ENCODE data around the gene TENM3.

TENM3 gene

DNA sequence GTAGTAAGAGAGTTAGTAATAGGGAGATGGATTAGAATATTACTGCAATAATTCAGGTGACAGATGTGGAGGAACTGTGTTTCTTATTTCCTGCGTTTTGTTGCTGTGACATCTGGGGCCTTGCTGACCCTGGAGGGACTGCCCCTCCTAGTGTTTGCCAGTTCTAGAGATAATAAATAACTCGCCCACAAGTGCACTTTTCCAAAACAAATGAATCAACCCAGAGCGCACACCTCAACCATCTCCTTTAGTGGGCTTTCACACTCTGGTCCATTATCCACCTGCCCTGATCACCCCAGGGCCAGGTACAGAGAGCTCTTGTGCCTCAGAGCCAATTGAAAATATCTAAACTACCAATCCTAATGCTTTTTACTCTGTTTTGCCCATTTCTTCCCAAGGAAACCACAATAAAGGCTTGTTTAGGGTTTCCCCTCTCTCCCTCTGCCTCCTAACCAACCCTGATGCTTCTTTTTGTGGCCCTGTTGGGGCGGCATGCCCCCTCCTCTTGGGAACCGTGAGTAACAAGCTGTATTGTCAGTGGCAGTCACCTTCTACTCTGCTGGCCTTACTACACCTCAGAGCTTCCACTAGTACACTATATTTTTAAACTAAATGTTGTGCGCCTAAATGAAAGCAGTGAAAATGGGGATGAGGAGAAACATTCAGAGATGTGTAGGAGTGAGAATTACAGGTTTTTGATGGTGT lies 270.5 kb downstream of the TENM3 start:
- TF ChIP-seq, protein P1, sequence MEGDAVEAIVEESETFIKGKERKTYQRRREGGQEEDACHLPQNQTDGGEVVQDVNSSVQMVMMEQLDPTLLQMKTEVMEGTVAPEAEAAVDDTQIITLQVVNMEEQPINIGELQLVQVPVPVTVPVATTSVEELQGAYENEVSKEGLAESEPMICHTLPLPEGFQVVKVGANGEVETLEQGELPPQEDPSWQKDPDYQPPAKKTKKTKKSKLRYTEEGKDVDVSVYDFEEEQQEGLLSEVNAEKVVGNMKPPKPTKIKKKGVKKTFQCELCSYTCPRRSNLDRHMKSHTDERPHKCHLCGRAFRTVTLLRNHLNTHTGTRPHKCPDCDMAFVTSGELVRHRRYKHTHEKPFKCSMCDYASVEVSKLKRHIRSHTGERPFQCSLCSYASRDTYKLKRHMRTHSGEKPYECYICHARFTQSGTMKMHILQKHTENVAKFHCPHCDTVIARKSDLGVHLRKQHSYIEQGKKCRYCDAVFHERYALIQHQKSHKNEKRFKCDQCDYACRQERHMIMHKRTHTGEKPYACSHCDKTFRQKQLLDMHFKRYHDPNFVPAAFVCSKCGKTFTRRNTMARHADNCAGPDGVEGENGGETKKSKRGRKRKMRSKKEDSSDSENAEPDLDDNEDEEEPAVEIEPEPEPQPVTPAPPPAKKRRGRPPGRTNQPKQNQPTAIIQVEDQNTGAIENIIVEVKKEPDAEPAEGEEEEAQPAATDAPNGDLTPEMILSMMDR (conservative IDR thresholded peaks at IDR 0.05; ENCODE audit: control insufficient read depth, insufficient read depth, low read depth, low read length), result no peak
- no peak overlapping the region for H3K4me3 ChIP-seq (ENCODE audit: control insufficient read depth, low read depth, low read length)
- DNase-seq (ENCODE audit: low read depth), result no peak

DNA sequence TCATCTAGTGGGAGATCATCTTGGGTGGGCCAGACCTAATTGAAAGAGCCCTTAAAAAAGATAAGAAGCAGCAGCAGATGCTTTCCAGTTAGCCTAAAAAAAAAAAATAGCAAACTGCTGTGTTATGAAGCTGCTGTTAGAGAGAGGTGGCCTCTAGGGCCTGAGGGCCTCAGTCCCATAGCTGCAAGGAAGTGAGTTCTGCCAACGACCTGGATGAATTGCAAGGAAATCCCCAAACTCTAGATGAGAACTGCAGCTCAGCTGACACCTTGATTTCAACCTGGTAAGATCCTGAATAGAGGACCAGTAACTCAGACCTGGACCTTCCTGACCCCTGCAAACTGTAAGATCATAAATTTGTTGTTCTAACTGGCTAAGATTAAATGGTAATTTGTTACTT lies 275.2 kb downstream of the TENM3 start:
- no peak for DNase-seq (ENCODE audit: low read depth)
- TF ChIP-seq, protein P1 (conservative IDR thresholded peaks at IDR 0.05; ENCODE audit: control insufficient read depth, insufficient read depth, low read depth, low read length), result no peak
- H3K4me3 ChIP-seq (ENCODE audit: control insufficient read depth, low read depth, low read length), result no peak overlapping the region

DNA sequence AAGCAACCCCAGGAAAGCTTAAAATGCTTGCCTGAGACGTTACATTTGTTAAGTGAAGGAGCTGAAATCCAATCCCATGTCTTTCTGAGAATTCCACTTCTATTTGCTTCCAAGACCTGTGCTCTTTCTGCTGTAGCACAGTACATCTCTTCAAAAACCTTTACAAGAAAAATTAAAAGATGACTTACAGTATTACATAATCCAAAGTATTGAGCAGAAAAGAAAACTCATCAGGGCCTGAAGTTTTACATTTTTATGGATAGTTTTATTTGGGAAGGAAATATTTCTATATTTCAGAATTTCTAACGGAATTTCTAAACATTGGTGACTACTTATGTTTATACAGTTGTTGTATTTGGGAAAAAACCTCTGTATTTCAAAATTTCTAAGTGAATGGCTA lies 276.3 kb downstream of the TENM3 start:
- no peak for DNase-seq (ENCODE audit: low read depth)
- TF ChIP-seq, protein P1 (conservative IDR thresholded peaks at IDR 0.05; ENCODE audit: control insufficient read depth, insufficient read depth, low read depth, low read length), result no peak
- H3K4me3 ChIP-seq (ENCODE audit: control insufficient read depth, low read depth, low read length), result no peak overlapping the region

DNA sequence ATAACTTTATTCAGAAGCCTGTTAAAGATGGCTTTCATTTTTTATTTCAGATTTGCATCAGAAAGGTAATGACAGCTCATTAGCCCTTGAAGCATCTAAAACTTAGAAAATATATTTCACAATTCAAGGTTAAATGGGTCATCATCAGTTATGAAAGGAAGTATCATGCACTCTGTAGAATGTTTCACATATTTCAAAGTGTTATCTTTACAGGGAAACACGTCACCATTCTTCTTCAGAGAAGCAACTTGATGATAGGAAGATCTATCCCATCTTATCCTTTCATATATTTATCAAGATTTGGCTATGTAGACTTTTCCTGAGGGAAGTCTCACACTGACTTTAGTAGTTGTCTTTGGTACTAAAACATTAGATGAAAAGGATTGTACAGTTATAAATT lies 277.8 kb downstream of the TENM3 start:
- no peak for DNase-seq (ENCODE audit: low read depth)
- TF ChIP-seq, protein P1 (conservative IDR thresholded peaks at IDR 0.05; ENCODE audit: control insufficient read depth, insufficient read depth, low read depth, low read length), result no peak

DNA sequence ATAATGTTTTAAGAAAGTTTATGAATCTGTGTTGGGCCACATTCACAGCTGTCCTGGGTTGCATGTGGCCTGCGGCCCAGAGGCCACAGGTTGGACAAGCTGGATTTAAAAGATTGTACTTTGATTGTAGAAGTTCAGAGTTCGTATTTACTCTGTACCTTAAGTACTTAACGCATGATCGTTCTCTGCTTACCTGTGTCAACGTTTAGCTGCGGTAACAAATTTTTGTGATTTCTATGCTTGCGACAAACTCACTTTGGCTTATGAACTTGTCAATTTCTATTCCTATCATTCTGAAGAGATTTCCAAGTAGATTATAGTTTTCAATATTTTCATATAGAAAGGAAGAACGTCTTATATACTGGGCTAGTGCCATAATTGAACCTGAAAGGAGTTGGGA lies 285.6 kb downstream of the TENM3 start:
- no peak for DNase-seq (ENCODE audit: low read depth)
- TF ChIP-seq, protein P1 (conservative IDR thresholded peaks at IDR 0.05; ENCODE audit: control insufficient read depth, insufficient read depth, low read depth, low read length), result no peak
- H3K4me3 ChIP-seq (ENCODE audit: control insufficient read depth, low read depth, low read length), result no peak overlapping the region

More for the DNA sequence above, 277.8 kb downstream of the TENM3 start:
- no peak overlapping the region for H3K4me3 ChIP-seq (ENCODE audit: control insufficient read depth, low read depth, low read length)

DNA sequence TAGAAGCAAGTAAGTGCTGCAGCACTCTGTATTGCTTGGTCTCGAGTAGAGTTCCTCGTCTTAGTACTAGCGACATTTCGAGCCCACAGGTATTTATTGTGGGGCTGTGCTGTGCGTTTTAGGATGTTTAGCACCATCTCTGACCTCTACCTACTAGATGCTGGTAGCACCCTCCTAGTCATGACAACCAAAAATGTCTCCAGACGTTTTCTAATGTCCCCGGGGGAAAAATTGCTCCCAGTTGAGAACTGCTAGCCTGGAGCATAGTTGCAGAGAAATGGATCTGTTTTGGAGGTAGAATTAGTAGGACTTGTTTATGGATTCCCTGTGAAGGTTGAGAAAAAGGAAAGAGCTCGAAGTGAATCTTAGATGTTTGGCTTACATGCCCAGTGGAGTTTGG lies 287.2 kb downstream of the TENM3 start:
- TF ChIP-seq, protein P1 (conservative IDR thresholded peaks at IDR 0.05; ENCODE audit: control insufficient read depth, insufficient read depth, low read depth, low read length), result no peak
- no peak for DNase-seq (ENCODE audit: low read depth)
- no peak overlapping the region for H3K4me3 ChIP-seq (ENCODE audit: control insufficient read depth, low read depth, low read length)

Measured in fibroblast of mammary gland (primary cell).